OCI-LY7 (cell line): ENCODE results near the gene ECEL1. TPM values are rescaled to one million over a fixed set of nuclear protein-coding genes. Genes with fewer than 3 reads are reported as not detected.

Experiments used
- BruUV-seq: library from RNA; stranded (reverse); fragments of 400-500 nt; replicated peaks from 2 replicates; lab custom pipeline; 2021; lab: Mats Ljungman, UMichigan
- CTCF ChIA-PET: fragments of 300-600 bp; sonication (Branson Sonifier 250); formaldehyde crosslinking; loops from one replicate; lab custom pipeline; 2022; ENCODE audit warnings: antibody characterized with exemption; ENCODE audit not compliant: unreplicated experiment; lab: Charles Lee
- POLR2A ChIA-PET: fragments of 300-600 bp; sonication (Branson Sonifier 250); formaldehyde crosslinking; loops from one replicate; lab custom pipeline; 2022; ENCODE audit warnings: antibody characterized with exemption; lab: Charles Lee
- DNase-seq: peaks from one replicate; pipeline ENCODE4 v3.0.0-alpha.2; 2015; ENCODE audit warnings: low spot score
- H2AFZ ChIP-seq: fragments of 200-600 bp; sonication (generic), shearing (Covaris generic); 2 replicates; pipeline ENCODE4 v1.6.1; 2014; ENCODE audit warnings: mild to moderate bottlenecking, antibody characterized with exemption, low read length, moderate library complexity
- H3K27ac ChIP-seq: fragments of 200-600 bp; sonication (generic); 2 replicates; pipeline ENCODE4 v1.5.1; 2014; ENCODE audit warnings: mixed run types, low read depth, mild to moderate bottlenecking, moderate library complexity, low read length, inconsistent platforms; ENCODE audit not compliant: poor library complexity, severe bottlenecking
- H3K36me3 ChIP-seq: fragments of 200-600 bp; sonication (generic); 2 replicates; pipeline ENCODE4 v1.6.1; 2014; ENCODE audit warnings: mild to moderate bottlenecking, antibody characterized with exemption, low read length, moderate library complexity, mixed read lengths; ENCODE audit not compliant: insufficient read depth
- H3K4me1 ChIP-seq: fragments of 200-600 bp; sonication (generic); 2 replicates; pipeline ENCODE4 v1.5.1; 2014; ENCODE audit warnings: mild to moderate bottlenecking, low read length; ENCODE audit not compliant: insufficient read depth, poor library complexity, severe bottlenecking
- H3K4me2 ChIP-seq: fragments of 200-600 bp; sonication (generic); 2 replicates; pipeline ENCODE4 v1.6.1; 2014; ENCODE audit warnings: mild to moderate bottlenecking, low read length
- H3K4me3 ChIP-seq: fragments of 200-600 bp; sonication (generic); 2 replicates; pipeline ENCODE4 v1.5.1; 2014; ENCODE audit warnings: mild to moderate bottlenecking, low read depth, low read length; ENCODE audit not compliant: poor library complexity, severe bottlenecking
- H3K79me2 ChIP-seq: fragments of 200-600 bp; sonication (generic); 2 replicates; pipeline ENCODE4 v1.6.1; 2016; ENCODE audit warnings: low read depth, mild to moderate bottlenecking, low read length, moderate library complexity, mixed read lengths; ENCODE audit not compliant: insufficient read depth
- H3K9me2 ChIP-seq: fragments of 200-600 bp; sonication (generic); 2 replicates; pipeline ENCODE4 v1.6.1; 2016; ENCODE audit warnings: mild to moderate bottlenecking, low read length, mixed read lengths; ENCODE audit not compliant: insufficient read depth
- H3K9me3 ChIP-seq: fragments of 200-600 bp; sonication (generic); 2 replicates; pipeline ENCODE4 v1.6.1; 2014; ENCODE audit warnings: mild to moderate bottlenecking, mixed run types, low read length, mixed read lengths
- H4K20me1 ChIP-seq: fragments of 200-600 bp; sonication (generic); 2 replicates; pipeline ENCODE4 v1.6.1; 2014; ENCODE audit warnings: mild to moderate bottlenecking, antibody characterized with exemption, low read length, moderate library complexity, mixed read lengths; ENCODE audit not compliant: insufficient read depth
- EZH2phosphoT487 ChIP-seq: fragments of 200-600 bp; sonication (generic); IDR thresholded peaks from 2 replicates; pipeline ENCODE4 v1.6.1; 2018; ENCODE audit warnings: low read depth, borderline replicate concordance, mild to moderate bottlenecking, mixed run types, antibody characterized with exemption, low read length, moderate library complexity, mixed read lengths
- intact Hi-C: fragments of 100-400 bp; cut with micrococcal nuclease; formaldehyde crosslinking; loops from one replicate; pipeline ENCODE4 v1.10.0; 2022; ENCODE audit not compliant: unreplicated experiment
- total RNA-seq, 2 experiments: library from RNA; depleted of rRNA in 1 of 2; stranded (reverse); fragments of >200 nt in 1 of 2; shearing (Covaris generic) in 1 of 2; gene quantifications; 2 replicates each; pipeline ENCODE4 v1.2.3, GENCODE V29; 2014 to 2022
- TF ChIP-seq, protein P1 (sequence below): fragments of 200-600 bp; sonication (generic); conservative IDR thresholded peaks from 2 replicates; pipeline ENCODE4 v1.5.1; 2014; ENCODE audit warnings: mild to moderate bottlenecking, antibody characterized with exemption, low read length, moderate library complexity, mixed read lengths

ECEL1 gene
- total RNA-seq, 2 experiments from 2014 or later: not detected

DNA sequence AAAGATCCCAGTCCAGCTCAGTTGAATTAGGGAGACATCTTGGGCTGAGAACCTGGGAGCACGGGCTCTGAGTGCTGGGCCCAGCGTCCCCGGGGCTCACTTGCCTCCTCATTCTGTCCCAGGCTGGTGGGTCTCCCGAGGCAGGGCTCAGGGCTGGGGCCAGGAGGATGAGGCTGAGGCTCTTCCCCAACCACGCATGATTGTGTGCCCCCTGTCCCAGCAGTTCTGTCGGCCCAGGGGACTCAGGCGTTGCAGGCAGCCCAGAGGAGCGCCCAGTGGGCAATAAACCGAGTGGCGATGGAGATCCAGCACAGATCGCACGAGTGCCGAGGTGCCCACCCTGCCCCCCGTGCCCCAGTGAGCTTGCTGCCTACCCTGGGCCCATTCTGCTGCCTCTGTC, 33.5 kb upstream of the ECEL1 start:
- H3K27ac ChIP-seq: no peak overlapping the region
- H3K4me3 ChIP-seq: no peak overlapping the region
- TF ChIP-seq EZH2phosphoT487: no peak
- TF ChIP-seq, protein P1, sequence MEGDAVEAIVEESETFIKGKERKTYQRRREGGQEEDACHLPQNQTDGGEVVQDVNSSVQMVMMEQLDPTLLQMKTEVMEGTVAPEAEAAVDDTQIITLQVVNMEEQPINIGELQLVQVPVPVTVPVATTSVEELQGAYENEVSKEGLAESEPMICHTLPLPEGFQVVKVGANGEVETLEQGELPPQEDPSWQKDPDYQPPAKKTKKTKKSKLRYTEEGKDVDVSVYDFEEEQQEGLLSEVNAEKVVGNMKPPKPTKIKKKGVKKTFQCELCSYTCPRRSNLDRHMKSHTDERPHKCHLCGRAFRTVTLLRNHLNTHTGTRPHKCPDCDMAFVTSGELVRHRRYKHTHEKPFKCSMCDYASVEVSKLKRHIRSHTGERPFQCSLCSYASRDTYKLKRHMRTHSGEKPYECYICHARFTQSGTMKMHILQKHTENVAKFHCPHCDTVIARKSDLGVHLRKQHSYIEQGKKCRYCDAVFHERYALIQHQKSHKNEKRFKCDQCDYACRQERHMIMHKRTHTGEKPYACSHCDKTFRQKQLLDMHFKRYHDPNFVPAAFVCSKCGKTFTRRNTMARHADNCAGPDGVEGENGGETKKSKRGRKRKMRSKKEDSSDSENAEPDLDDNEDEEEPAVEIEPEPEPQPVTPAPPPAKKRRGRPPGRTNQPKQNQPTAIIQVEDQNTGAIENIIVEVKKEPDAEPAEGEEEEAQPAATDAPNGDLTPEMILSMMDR: no peak
- H4K20me1 ChIP-seq: no peaks in the 10 kb centered on the region
- H3K4me1 ChIP-seq: no peaks in the 10 kb centered on the region
- no peak overlapping the region for H3K4me2 ChIP-seq
- ChIA-PET POLR2A (interaction anchor here (0.6 to 0.8 kb wide), 3 partner anchors 12 to 1204 kb away, joined by 3 to 5 read pairs (median 4); no protein-coding TSS in a partner anchor), CTCF (interaction anchor here (0.6 to 0.7 kb wide), 2 partner anchors 27 to 82 kb away, joined by 3 to 4 read pairs; no protein-coding TSS in a partner anchor)
- H3K79me2 ChIP-seq: no peaks in the 10 kb centered on the region
- H2AFZ ChIP-seq: no peak overlapping the region
- intact Hi-C loops: loop anchor here (5.0 to 10.0 kb wide), 2 partner anchors 156 to 194 kb away; no protein-coding TSS in a partner anchor
- no peaks in the 10 kb centered on the region for H3K36me3 ChIP-seq
- no peaks in the 10 kb centered on the region for H3K9me2 ChIP-seq
- BruUV-seq: no TSS peak
- DNase-seq: no peak
- no peaks in the 10 kb centered on the region for H3K9me3 ChIP-seq

DNA sequence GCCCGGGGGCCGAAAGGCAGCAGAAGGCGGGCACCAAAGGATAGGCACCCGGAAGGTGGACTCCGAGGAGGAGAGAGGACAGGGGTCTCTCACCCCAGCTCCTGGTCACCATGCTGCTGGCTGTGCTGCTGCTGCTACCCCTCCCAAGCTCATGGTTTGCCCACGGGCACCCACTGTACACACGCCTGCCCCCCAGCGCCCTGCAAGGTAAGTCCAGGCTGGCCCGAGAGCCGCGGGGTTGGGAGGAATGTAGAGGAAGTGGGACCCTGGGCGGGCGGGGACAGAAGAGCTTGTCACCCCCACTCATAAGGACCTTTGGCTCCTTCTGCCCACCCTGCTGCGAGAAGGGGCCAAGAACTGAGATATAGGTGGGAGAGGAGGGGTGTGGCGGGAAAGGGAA, 32.9 kb upstream of the ECEL1 start:
- Histone ChIP-seq H3K4me3 (no peak overlapping the region), H3K9me3 (no peaks in the 10 kb centered on the region), H3K9me2 (no peaks in the 10 kb centered on the region), H3K4me2 (no peak overlapping the region), H2AFZ (no peak overlapping the region), H4K20me1 (no peaks in the 10 kb centered on the region), H3K4me1 (no peaks in the 10 kb centered on the region), H3K36me3 (no peaks in the 10 kb centered on the region), H3K27ac (no peak overlapping the region), H3K79me2 (no peaks in the 10 kb centered on the region)
- no peak for DNase-seq
- BruUV-seq: no TSS peak
- CTCF ChIA-PET: interaction anchor here (0.6 to 0.7 kb wide), 2 partner anchors 28 to 82 kb away, joined by 3 to 4 read pairs; no protein-coding TSS in a partner anchor
- intact Hi-C loops: loop anchor here (5.0 to 10.0 kb wide), 2 partner anchors 156 to 193 kb away; no protein-coding TSS in a partner anchor
- TF ChIP-seq, protein P1: no peak
- TF ChIP-seq EZH2phosphoT487: no peak
- POLR2A ChIA-PET: interaction anchor here (0.6 to 0.8 kb wide), 2 partner anchors 11 to 54 kb away, joined by 3 to 5 read pairs; no protein-coding TSS in a partner anchor
